Transverse colon (tissue), 4 donors: ENCODE measurements around the gene DACT2. TPM values are rescaled to one million over a fixed set of nuclear protein-coding genes. Genes with fewer than 3 reads are reported as not detected.

Experiments used
- DNase-seq: peaks from one replicate; pipeline ENCODE4 v3.0.0-alpha.2; 2019
- H3K27ac ChIP-seq, 4 donors: fragments of 200-600 bp; sonication (generic); 2 replicates each; pipeline ENCODE4 v1.5.1; 2016 to 2018; ENCODE audit warnings: inconsistent platforms in 4 of 4
- H3K27me3 ChIP-seq: fragments of 200-600 bp; sonication (generic); 2 replicates; pipeline ENCODE4 v1.5.1; 2017; ENCODE audit warnings: inconsistent platforms
- H3K36me3 ChIP-seq, 4 donors: fragments of 200-600 bp; sonication (generic); 2 replicates each; pipeline ENCODE4 v1.5.1; 2017 to 2019; ENCODE audit warnings: inconsistent platforms in 4 of 4
- H3K4me1 ChIP-seq, 4 donors: fragments of 200-600 bp; sonication (generic); 2 replicates each; pipeline ENCODE4 v1.5.1; 2017 to 2020; ENCODE audit warnings: inconsistent platforms in 4 of 4
- H3K4me3 ChIP-seq, 4 donors: fragments of 200-600 bp; sonication (generic); 1 replicate in 1 of 4; 2 replicates in 3 of 4; pipeline versions ENCODE4 v1.5.1 to v1.6.1; 2017 to 2019; ENCODE audit warnings: inconsistent platforms in 4 of 4
- H3K9me3 ChIP-seq, 2 donors: fragments of 200-600 bp; sonication (generic); 2 replicates each; pipeline ENCODE4 v1.5.1; 2017 to 2019; ENCODE audit warnings: inconsistent platforms in 2 of 2
- EP300 ChIP-seq: sonication (generic); formaldehyde crosslinking; IDR thresholded peaks from one replicate; pipeline ENCODE4 v1.6.1; 2017; ENCODE audit warnings: antibody characterized with exemption, low read depth
- POLR2A ChIP-seq: fragments of 450-650 bp; IDR thresholded peaks from one replicate; pipeline ENCODE4 v1.6.1; 2016; ENCODE audit warnings: antibody characterized with exemption, mild to moderate bottlenecking, moderate library complexity
- POLR2AphosphoS5 ChIP-seq, 3 donors: sonication (generic); formaldehyde crosslinking; IDR thresholded peaks; one replicate each; pipeline ENCODE4 v1.6.1; 2016; ENCODE audit warnings: antibody characterized with exemption in 3 of 3
- WGBS, 2 donors: methylation state at CpG; one replicate each; pipeline ENCODE4 v1.1.5; 2018; ENCODE audit warnings: low coverage in 1 of 2; 5-methylcytosine and 5-hydroxymethylcytosine counted together
- in situ Hi-C, 4 donors: fragments of 200-750 bp; cut with MboI; loops; one replicate each; pipeline versions ENCODE4 v1.15.0 to v1.15.1; 2017; ENCODE audit warnings: low sequenced_read_pairs in 3 of 4, low pct_ligation_motif_present in 1 of 4, low pct_unique_long_range_greater_than_20kb in 1 of 4
- intact Hi-C: fragments of 100-400 bp; cut with DNase I; formaldehyde crosslinking; loops from one replicate; pipeline ENCODE4 v1.15.1; 2023; ENCODE audit warnings: low total_unique reads
- total RNA-seq, 4 donors: library from RNA; depleted of rRNA; stranded (reverse); fragments of >200 nt; gene quantifications; one replicate each; pipeline ENCODE4 v1.1.0, GENCODE V29; 2016
- TF ChIP-seq, protein P1 (sequence below), 5 experiments: fragments of 200-600 bp in 3 of 5; fragments of 450-650 bp in 2 of 5; sonication (generic) in 3 of 5; IDR thresholded peaks; 1 replicate in 2 of 5; 2 replicates in 3 of 5; pipeline ENCODE4 v1.5.1; 2016 to 2017; ENCODE audit warnings: antibody characterized with exemption in 5 of 5, inconsistent platforms in 3 of 5, mild to moderate bottlenecking in 2 of 5, moderate library complexity in 1 of 5

The DACT2 gene
- total RNA-seq, 4 donors from 2014 or later, result 2.4 to 2.6 TPM; not detected in 2

DNA sequence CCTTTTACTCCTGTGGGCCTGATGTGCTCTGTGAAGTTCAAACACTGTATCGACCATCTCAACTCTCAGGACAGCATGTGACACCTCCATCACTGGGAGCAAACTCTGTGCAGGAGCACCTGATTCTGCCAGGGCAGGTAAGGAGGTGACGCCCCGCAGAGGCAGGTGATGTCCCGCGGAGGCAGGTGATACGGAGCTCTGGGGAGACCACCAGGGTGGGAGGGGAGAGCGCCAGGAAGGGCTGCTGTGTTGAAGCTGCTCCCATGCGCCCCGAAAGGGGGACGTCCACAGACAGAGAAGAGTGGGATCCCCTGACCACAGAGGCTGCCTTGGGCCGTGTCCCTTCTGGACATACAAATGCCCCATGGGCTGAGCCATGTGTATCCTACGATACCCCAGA is 58.3 kb downstream of the DACT2 start:
- in situ Hi-C loops (no loop called here), intact Hi-C loops (no loop called here)
- TF ChIP-seq POLR2AphosphoS5 (IDR thresholded peaks at IDR 0.05) (no peak), POLR2A (no peak), EP300 (no peak)
- TF ChIP-seq, protein P1, sequence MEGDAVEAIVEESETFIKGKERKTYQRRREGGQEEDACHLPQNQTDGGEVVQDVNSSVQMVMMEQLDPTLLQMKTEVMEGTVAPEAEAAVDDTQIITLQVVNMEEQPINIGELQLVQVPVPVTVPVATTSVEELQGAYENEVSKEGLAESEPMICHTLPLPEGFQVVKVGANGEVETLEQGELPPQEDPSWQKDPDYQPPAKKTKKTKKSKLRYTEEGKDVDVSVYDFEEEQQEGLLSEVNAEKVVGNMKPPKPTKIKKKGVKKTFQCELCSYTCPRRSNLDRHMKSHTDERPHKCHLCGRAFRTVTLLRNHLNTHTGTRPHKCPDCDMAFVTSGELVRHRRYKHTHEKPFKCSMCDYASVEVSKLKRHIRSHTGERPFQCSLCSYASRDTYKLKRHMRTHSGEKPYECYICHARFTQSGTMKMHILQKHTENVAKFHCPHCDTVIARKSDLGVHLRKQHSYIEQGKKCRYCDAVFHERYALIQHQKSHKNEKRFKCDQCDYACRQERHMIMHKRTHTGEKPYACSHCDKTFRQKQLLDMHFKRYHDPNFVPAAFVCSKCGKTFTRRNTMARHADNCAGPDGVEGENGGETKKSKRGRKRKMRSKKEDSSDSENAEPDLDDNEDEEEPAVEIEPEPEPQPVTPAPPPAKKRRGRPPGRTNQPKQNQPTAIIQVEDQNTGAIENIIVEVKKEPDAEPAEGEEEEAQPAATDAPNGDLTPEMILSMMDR (IDR thresholded peaks at IDR 0.05), result no peak
- Histone ChIP-seq H3K4me1 (peaks cover 0 to 27% (median 11%) of the 10 kb centered on the region in 4 donors), H3K9me3 (no peaks in the 10 kb centered on the region), H3K4me3 (no peak overlapping the region), H3K36me3 (no peaks in the 10 kb centered on the region), H3K27me3 (no peaks in the 10 kb centered on the region), H3K27ac (peak overlapping the region; percentile 66 to 79 (median 77))
- WGBS, 2 donors, result 84 to 100% methylated on average over 1 to 12 of the region's 12 CpGs
- DNase-seq, result no peak

DNA sequence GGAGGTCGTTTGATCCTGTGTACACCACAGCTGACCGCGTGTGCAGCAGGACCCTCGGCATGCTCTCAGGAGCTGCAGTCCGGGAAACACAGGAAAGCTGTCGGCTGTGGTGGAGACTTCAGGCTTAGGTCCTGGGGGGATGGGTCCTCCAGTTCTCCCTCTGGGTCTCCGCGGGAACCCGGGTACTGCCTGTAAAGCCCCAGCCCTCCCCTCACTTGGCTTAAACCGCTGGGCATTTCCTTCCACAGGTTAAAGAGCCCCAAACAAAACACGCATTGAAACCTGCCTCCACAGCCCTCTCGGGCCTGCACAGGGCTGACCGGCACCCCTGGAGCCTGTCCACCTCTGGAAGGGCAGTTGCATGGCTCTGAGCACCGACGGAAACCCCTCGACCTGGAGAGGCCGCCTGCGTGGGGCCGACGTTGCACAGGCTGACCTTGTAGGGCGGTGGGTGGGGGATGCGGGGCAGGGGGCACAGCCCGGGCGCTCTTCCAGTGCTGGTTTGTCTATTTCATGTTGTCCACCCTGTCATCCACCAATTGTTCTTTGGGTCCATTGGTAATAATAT is 59.1 kb downstream of the DACT2 start:
- DNase-seq, result no peak
- peak overlapping the region in 2 of 4 donors; percentile 36 to 77 for H3K27ac ChIP-seq
- H3K9me3 ChIP-seq, result peaks cover 0 to 2% of the 10 kb centered on the region in 2 donors

DNA sequence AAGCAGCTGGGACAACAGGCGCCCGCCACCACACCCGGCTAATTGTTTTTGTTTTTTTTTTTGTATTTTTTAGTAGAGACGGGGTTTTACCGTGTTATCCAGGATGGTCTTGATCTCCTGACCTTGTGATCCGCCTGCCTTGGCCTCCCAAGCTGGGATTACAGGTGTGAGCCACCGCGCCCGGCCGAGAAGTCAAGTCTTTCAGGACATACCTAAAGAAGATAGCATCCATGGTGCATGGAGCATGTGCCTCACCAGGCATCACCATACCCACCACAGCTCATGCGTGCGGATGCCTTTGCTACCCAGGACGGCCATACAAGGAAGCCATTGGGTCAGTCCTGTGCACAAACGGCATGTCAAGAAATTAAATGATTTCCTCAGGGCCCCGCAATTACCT is 60.8 kb downstream of the DACT2 start:
- 85 to 95% methylated on average over 8 to 15 of the region's 15 CpGs for WGBS, 2 donors
- H3K36me3 ChIP-seq, result no peaks in the 10 kb centered on the region
- peaks cover 0 to 27% (median 11%) of the 10 kb centered on the region in 4 donors for H3K4me1 ChIP-seq
- in situ Hi-C loops, result no loop called here
- H3K27ac ChIP-seq, result no peak overlapping the region
- H3K4me3 ChIP-seq, result no peak overlapping the region
- intact Hi-C loops, result no loop called here
- TF ChIP-seq POLR2AphosphoS5 (IDR thresholded peaks at IDR 0.05), result no peak
- H3K27me3 ChIP-seq, result no peaks in the 10 kb centered on the region
- DNase-seq, result no peak
- peaks cover 0 to 2% of the 10 kb centered on the region in 2 donors for H3K9me3 ChIP-seq

More for the DNA sequence above, 59.1 kb downstream of the DACT2 start:
- H3K27me3 ChIP-seq, result no peaks in the 10 kb centered on the region
- no peak overlapping the region for H3K4me3 ChIP-seq
- H3K36me3 ChIP-seq, result no peaks in the 10 kb centered on the region
- 83 to 88% methylated on average over 9 to 24 of the region's 24 CpGs for WGBS, 2 donors
- in situ Hi-C loops, result no loop called here
- intact Hi-C loops, result no loop called here
- TF ChIP-seq POLR2AphosphoS5 (IDR thresholded peaks at IDR 0.05) (no peak), EP300 (no peak), POLR2A (no peak)
- TF ChIP-seq, protein P1 (IDR thresholded peaks at IDR 0.05), result no peak
- peaks cover 0 to 27% (median 11%) of the 10 kb centered on the region in 4 donors for H3K4me1 ChIP-seq

DNA sequence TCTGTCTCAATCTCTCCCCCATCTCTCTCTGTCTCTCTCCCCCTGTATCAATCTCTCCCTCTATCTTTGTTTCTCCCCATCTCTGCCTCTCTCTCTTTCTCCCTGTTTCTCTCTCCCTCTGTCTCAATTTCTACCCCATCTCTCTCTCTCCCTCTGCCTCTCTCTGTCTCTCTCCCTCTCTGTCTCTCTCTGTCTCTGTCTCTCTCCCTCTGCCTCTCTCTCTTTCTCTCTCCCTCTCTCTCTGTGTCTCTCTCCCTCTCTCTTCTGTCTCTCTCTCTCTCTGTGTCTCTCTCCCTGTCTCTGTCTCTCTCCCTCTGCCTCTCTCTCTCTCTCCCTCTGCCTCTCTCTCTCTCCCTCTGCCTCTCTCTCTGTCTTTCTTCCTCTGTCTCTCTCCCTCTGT is 62.6 kb downstream of the DACT2 start:
- Histone ChIP-seq H3K27me3 (no peaks in the 10 kb centered on the region), H3K9me3 (peaks cover 0 to 2% of the 10 kb centered on the region in 2 donors), H3K4me3 (no peak overlapping the region), H3K36me3 (no peaks in the 10 kb centered on the region), H3K27ac (no peak overlapping the region), H3K4me1 (peaks cover 0 to 17% (median 11%) of the 10 kb centered on the region in 4 donors)
- in situ Hi-C loops, result no loop called here
- intact Hi-C loops, result no loop called here
- DNase-seq, result no peak
- TF ChIP-seq, protein P1 (IDR thresholded peaks at IDR 0.05), result no peak
- no peak for TF ChIP-seq POLR2A
- no peak for TF ChIP-seq POLR2AphosphoS5 (IDR thresholded peaks at IDR 0.05)
- no peak for TF ChIP-seq EP300

Other genes with a start within 250 kb of the DACT2 start
- 10 to 100 TPM; 35.4 to 86.4 (median 47.7) TPM for gene FRMD1, start 240.6 kb downstream of the DACT2 start, total RNA-seq
- 10 to 100 TPM in 2 of 4 donors, 1 to 10 TPM in 2; 5.8 to 14.5 (median 9.0) TPM for gene SMOC2, start 121.4 kb upstream of the DACT2 start, total RNA-seq